Gastrocnemius medialis (tissue), 4 donors: ENCODE results near the gene SH3PXD2B.

Experiments used
- POLR2A ChIP-seq, 2 donors: fragments of 450-650 bp; IDR thresholded peaks; one replicate each; pipeline ENCODE4 v1.6.1; 2017; ENCODE audit warnings: antibody characterized with exemption in 2 of 2, mild to moderate bottlenecking in 2 of 2, moderate library complexity in 2 of 2
- TF ChIP-seq, protein P1 (sequence below), 5 experiments: fragments of 450-650 bp in 3 of 5; fragments of 200-600 bp in 2 of 5; sonication (generic) in 2 of 5; IDR thresholded peaks in 4 of 5; conservative IDR thresholded peaks in 1 of 5; 1 replicate in 4 of 5; 2 replicates in 1 of 5; pipeline ENCODE4 v1.5.1; 2016 to 2019; ENCODE audit warnings: antibody characterized with exemption in 5 of 5, mild to moderate bottlenecking in 3 of 5, moderate library complexity in 3 of 5

DNA sequence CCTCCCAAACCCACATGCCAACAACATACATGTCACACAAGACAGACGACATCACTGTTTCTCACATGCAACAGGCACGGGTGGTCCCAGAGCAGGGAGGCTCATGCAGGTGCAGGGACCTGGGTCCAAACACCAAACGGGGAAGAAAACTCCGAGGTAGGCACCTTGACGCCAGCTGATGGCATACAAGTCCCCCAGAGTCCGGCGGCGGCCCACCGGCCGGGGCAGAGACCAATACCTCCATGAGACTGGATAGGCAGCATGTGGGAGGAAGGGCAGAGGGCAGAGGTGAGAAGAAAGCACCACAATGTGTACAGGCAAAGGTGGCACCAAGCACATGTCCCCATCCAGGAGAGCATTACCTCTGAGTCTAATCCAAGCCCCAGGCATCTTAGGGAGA, 97.8 kb downstream of the SH3PXD2B start:
- TF ChIP-seq, protein P1, sequence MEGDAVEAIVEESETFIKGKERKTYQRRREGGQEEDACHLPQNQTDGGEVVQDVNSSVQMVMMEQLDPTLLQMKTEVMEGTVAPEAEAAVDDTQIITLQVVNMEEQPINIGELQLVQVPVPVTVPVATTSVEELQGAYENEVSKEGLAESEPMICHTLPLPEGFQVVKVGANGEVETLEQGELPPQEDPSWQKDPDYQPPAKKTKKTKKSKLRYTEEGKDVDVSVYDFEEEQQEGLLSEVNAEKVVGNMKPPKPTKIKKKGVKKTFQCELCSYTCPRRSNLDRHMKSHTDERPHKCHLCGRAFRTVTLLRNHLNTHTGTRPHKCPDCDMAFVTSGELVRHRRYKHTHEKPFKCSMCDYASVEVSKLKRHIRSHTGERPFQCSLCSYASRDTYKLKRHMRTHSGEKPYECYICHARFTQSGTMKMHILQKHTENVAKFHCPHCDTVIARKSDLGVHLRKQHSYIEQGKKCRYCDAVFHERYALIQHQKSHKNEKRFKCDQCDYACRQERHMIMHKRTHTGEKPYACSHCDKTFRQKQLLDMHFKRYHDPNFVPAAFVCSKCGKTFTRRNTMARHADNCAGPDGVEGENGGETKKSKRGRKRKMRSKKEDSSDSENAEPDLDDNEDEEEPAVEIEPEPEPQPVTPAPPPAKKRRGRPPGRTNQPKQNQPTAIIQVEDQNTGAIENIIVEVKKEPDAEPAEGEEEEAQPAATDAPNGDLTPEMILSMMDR (IDR thresholded peaks at IDR 0.05 in 4 of 5, conservative IDR thresholded peaks at IDR 0.05 in 1 of 5): no peak
- no peak for TF ChIP-seq POLR2A (IDR thresholded peaks at IDR 0.05)
